GM23248 (cell line): ENCODE results near the gene MARS2. TPM values are rescaled to one million over a fixed set of nuclear protein-coding genes. Genes with fewer than 3 reads are reported as not detected.

Experiments
- DNase-seq: peaks from one replicate; pipeline ENCODE4 v3.0.0-alpha.2; 2015
- H2AFZ ChIP-seq: fragments of 200-600 bp; sonication (generic); 2 replicates; pipeline ENCODE4 v1.6.1; 2016; ENCODE audit warnings: antibody characterized with exemption
- H3F3A ChIP-seq: fragments of 200-600 bp; sonication (generic); 2 replicates; pipeline ENCODE4 v1.6.1; 2016; ENCODE audit warnings: mild to moderate bottlenecking, antibody characterized with exemption, mixed run types; ENCODE audit not compliant: insufficient read depth
- H3K27ac ChIP-seq: fragments of 200-600 bp; sonication (generic); 2 replicates; pipeline ENCODE4 v1.5.1; 2016; ENCODE audit warnings: mild to moderate bottlenecking
- H3K27me3 ChIP-seq: fragments of 200-600 bp; sonication (generic); replicated peaks from 2 replicates; pipeline ENCODE4 v1.6.1; 2016; ENCODE audit warnings: mild to moderate bottlenecking; ENCODE audit not compliant: insufficient read depth
- H3K36me3 ChIP-seq: fragments of 200-600 bp; sonication (generic); 2 replicates; pipeline ENCODE4 v1.6.1; 2016; ENCODE audit warnings: low read depth, mild to moderate bottlenecking
- H3K4me1 ChIP-seq: fragments of 200-600 bp; sonication (generic); 2 replicates; pipeline ENCODE4 v1.6.1; 2016; ENCODE audit warnings: mild to moderate bottlenecking; ENCODE audit not compliant: insufficient read depth
- H3K4me2 ChIP-seq: fragments of 200-600 bp; sonication (generic); one replicate; pipeline ENCODE4 v1.6.1; 2016; ENCODE audit warnings: mild to moderate bottlenecking; ENCODE audit not compliant: unreplicated experiment
- H3K4me3 ChIP-seq: fragments of 200-600 bp; sonication (generic); 2 replicates; pipeline ENCODE4 v1.5.1; 2016; ENCODE audit warnings: mild to moderate bottlenecking
- H3K79me2 ChIP-seq: fragments of 200-600 bp; sonication (generic); 2 replicates; pipeline ENCODE4 v1.6.1; 2016; ENCODE audit warnings: mild to moderate bottlenecking; ENCODE audit not compliant: insufficient read depth
- H3K9ac ChIP-seq: fragments of 200-600 bp; sonication (generic); 2 replicates; pipeline ENCODE4 v1.6.1; 2016; ENCODE audit warnings: mild to moderate bottlenecking
- H3K9me2 ChIP-seq: fragments of 200-600 bp; sonication (generic); 2 replicates; pipeline ENCODE4 v1.6.1; 2016; ENCODE audit warnings: mixed run types, mild to moderate bottlenecking, moderate library complexity; ENCODE audit not compliant: insufficient read depth
- H3K9me3 ChIP-seq: fragments of 200-600 bp; sonication (generic); one replicate; pipeline ENCODE4 v1.6.1; 2017; ENCODE audit warnings: low read depth
- H4K20me1 ChIP-seq: fragments of 200-600 bp; sonication (generic); 2 replicates; pipeline ENCODE4 v1.6.0; 2016; ENCODE audit not compliant: insufficient read depth
- EZH2 ChIP-seq: fragments of 200-600 bp; sonication (generic); IDR thresholded peaks from 2 replicates; pipeline ENCODE4 v1.6.1; 2018; ENCODE audit warnings: antibody characterized with exemption, mild to moderate bottlenecking; ENCODE audit not compliant: insufficient read depth, poor library complexity, severe bottlenecking
- EZH2phosphoT487 ChIP-seq: fragments of 200-600 bp; sonication (generic); IDR thresholded peaks from 2 replicates; pipeline ENCODE4 v1.6.1; 2018; ENCODE audit warnings: antibody characterized with exemption, moderate library complexity, mild to moderate bottlenecking, low read depth; ENCODE audit not compliant: insufficient read depth
- WGBS, 2 experiments: methylation state at CpG; one replicate each; pipeline ENCODE4 v1.1.6; 2015 to 2017; ENCODE audit warnings: low lambda C conversion rate in 2 of 2, low coverage in 1 of 2; ENCODE audit errors: missing lambda C conversion rate in 2 of 2; 5-methylcytosine and 5-hydroxymethylcytosine counted together
- in situ Hi-C: fragments of 300-500 bp; cut with MboI; formaldehyde crosslinking; loops from 2 replicates; pipeline ENCODE4 v1.15.0; 2020
- polyA plus RNA-seq: library from polyadenylated mRNA; unstranded; fragments of >200 nt; fragmentation: Nextera tagmentation; extraction: Ambion mirVana; gene quantifications from 2 replicates; pipeline ENCODE4 v1.2.1, GENCODE V29; 2016
- total RNA-seq: library from RNA; depleted of rRNA; stranded (reverse); fragments of >200 nt; shearing (Covaris generic); gene quantifications from 2 replicates; pipeline ENCODE4 v1.2.3, GENCODE V29; 2014

Gene MARS2
- total and polyA plus RNA-seq, 2 experiments from 2014 or later, result 3.3 to 4.0 TPM

DNA sequence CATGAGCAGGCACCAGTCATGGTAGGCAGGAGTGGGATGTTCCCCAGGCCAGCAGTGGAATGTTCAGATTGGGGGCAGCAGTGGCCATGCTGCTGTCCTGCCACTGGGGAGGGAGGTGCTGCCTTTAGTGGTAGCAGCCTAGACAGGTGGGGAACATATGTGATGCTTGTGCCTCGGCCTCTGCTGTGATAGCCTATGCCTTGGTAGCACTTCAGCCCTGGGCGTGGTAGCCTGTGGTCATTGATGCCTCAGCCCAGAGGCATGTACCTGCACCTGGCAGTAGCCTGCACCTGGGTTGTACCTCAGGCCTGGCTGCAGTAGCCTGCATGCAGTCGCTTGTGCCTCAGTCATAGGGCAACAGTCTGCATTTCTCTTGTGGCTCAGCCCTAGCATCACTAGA, 36.9 kb upstream of the MARS2 start:
- H2AFZ ChIP-seq, result no peak overlapping the region
- H3K4me3 ChIP-seq, result no peak overlapping the region
- H3K36me3 ChIP-seq, result no peaks in the 10 kb centered on the region
- H3K79me2 ChIP-seq, result no peaks in the 10 kb centered on the region
- peaks cover 4% of the 10 kb centered on the region for H3K4me1 ChIP-seq
- no peak for TF ChIP-seq EZH2
- no peak overlapping the region for H3K9ac ChIP-seq
- DNase-seq, result no peak
- whole genome bisulfite sequencing, 2 experiments, result 100% methylated on average over 2 to 3 of the region's 3 CpGs
- H3F3A ChIP-seq, result no peaks in the 10 kb centered on the region; the same call in 1 of the 2 replicates
- no peak overlapping the region for H3K4me2 ChIP-seq
- H4K20me1 ChIP-seq, result no peaks in the 10 kb centered on the region
- H3K9me3 ChIP-seq, result no peaks in the 10 kb centered on the region
- in situ Hi-C loops, result no loop called here
- H3K27ac ChIP-seq, result no peak overlapping the region
- no peaks in the 10 kb centered on the region for H3K9me2 ChIP-seq
- H3K27me3 ChIP-seq, result no peaks in the 10 kb centered on the region

DNA sequence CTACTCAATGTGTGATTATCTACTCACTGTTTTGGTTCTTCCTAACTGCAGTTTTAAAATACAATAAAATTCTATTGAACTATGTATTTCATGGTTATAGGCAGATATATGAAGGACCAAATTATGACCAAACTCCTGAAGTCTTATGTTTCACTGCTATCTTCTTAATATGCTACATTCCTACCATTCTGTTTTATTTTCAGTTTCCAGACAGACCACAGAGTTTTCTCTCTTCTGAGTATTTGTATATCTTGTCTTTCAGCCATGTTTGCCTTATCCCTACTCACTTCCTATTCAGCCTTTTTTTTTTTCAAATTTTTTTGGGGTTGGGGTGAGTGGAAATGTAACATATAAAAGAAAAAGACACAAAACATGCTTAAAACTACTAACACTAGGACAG, 36.1 kb upstream of the MARS2 start:
- no peak for DNase-seq
- H3K4me1 ChIP-seq, result peaks cover 12% of the 10 kb centered on the region
- H3K9ac ChIP-seq, result no peak overlapping the region
- no peaks in the 10 kb centered on the region for H3K36me3 ChIP-seq
- H4K20me1 ChIP-seq, result no peaks in the 10 kb centered on the region
- in situ Hi-C loops, result no loop called here
- no peaks in the 10 kb centered on the region for H3K79me2 ChIP-seq
- H3K27ac ChIP-seq, result no peak overlapping the region
- no peak overlapping the region for H3K4me3 ChIP-seq
- no peak for TF ChIP-seq EZH2
- no peak for TF ChIP-seq EZH2phosphoT487
- no peak overlapping the region for H2AFZ ChIP-seq
- H3F3A ChIP-seq, result no peaks in the 10 kb centered on the region; the same call in 1 of the 2 replicates
- H3K27me3 ChIP-seq, result no peaks in the 10 kb centered on the region
- H3K4me2 ChIP-seq, result no peak overlapping the region
- no peaks in the 10 kb centered on the region for H3K9me3 ChIP-seq
- H3K9me2 ChIP-seq, result no peaks in the 10 kb centered on the region

DNA sequence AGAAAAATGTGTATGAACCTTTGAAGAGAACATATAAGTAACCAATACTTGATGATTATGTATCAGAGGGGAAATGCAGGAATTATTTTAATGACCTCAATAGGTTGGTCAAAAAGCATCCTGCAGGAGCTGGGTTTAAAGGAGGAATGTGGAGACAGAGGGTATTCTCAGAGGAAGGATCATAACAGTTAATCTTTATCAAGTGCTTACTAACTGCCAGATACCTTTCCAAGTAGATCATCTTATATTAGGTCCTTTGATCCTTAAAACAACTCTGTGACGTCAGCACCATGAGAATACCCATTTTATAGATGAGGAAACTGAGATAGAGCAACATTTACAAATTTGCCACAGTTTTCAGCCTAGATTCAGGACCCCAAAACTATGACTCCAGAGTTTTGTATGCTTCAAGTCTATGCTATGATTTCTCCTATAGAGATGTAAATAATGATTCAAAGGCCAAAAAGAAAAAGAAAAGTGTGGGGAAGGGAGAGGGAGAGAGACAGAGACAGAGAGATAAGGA, 32.7 kb upstream of the MARS2 start:
- Histone ChIP-seq H3K4me3 (no peak overlapping the region), H3K27ac (no peak overlapping the region), H3K79me2 (no peaks in the 10 kb centered on the region), H3K27me3 (no peaks in the 10 kb centered on the region), H3K9me3 (no peaks in the 10 kb centered on the region), H3K9ac (no peak overlapping the region), H3F3A (peaks cover 4% of the 10 kb centered on the region), H3K36me3 (no peaks in the 10 kb centered on the region), H3K9me2 (no peaks in the 10 kb centered on the region), H2AFZ (peak overlapping the region; percentile 75; the same call in 1 of the 2 replicates), H3K4me1 (peaks cover 27% of the 10 kb centered on the region), H4K20me1 (no peaks in the 10 kb centered on the region), H3K4me2 (no peak overlapping the region)
- WGBS, 2 experiments, result 0 to 14% methylated on average over 1 of the region's 1 CpG
- no peak for DNase-seq
- in situ Hi-C loops, result no loop called here
- no peak for TF ChIP-seq EZH2phosphoT487
- no peak for TF ChIP-seq EZH2

DNA sequence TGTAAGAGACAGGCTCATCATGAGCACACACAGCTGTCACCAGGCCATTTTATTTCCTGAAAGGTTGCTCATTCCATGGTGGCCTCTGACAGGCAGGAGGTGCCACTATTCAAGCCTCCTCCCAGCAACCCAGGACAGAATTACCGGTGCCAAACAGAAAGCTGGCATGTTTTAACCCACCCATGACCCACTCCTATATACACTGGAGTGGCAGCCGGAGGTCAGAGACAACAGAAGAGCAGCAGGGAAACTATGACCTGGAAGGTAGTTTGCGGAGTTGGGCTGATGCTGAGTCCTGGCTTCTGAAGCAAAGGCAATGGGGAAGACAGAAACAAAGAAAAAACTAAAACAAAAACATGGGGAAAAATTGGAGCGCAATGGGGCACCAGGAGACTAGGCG, 32.1 kb upstream of the MARS2 start:
- Histone ChIP-seq H3K4me2 (peak overlapping the region; percentile 97), H3K9me3 (no peaks in the 10 kb centered on the region), H3K27ac (0 out of 2 replicates have a peak overlapping the region, but pooled peaks have one; percentile 8), H2AFZ (peak overlapping the region; percentile 75), H3K27me3 (no peaks in the 10 kb centered on the region), H3F3A (peaks cover 4% of the 10 kb centered on the region), H3K79me2 (no peaks in the 10 kb centered on the region), H3K4me1 (peaks cover 30% of the 10 kb centered on the region), H4K20me1 (no peaks in the 10 kb centered on the region), H3K36me3 (no peaks in the 10 kb centered on the region), H3K9ac (peak overlapping the region; percentile 96), H3K4me3 (peak overlapping the region; percentile 50), H3K9me2 (no peaks in the 10 kb centered on the region)
- in situ Hi-C loops, result no loop called here
- no peak for TF ChIP-seq EZH2phosphoT487
- TF ChIP-seq EZH2, result no peak
- whole genome bisulfite sequencing, 2 experiments, result 19 to 20% methylated on average over 5 of the region's 5 CpGs
- DNase-seq, result no peak

DNA sequence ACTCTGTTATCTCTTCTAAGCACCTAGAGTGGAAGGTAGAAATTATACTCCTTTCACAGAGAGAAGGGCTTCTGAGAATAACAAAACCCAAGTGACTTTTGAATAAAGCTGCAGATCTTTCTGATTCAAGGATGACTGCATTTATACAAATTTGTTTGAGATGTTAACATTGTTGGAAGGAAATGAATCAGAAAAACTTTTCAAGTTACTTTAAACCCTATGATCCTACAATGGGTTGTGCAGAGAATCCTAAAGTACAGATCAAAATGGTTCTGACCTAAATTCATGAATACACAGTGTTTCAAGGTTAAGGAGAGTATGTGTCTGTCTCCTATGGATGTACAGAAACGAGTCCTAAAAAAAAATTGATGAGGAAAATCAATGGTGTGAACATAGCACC, 31.6 kb upstream of the MARS2 start:
- peak overlapping the region; percentile 50 for H3K4me3 ChIP-seq
- peak overlapping the region; percentile 75 for H2AFZ ChIP-seq
- H3F3A ChIP-seq, result peaks cover 4% of the 10 kb centered on the region
- H3K9ac ChIP-seq, result peak overlapping the region; percentile 96
- H3K79me2 ChIP-seq, result no peaks in the 10 kb centered on the region
- in situ Hi-C loops, result no loop called here
- H3K4me1 ChIP-seq, result peaks cover 30% of the 10 kb centered on the region
- no peaks in the 10 kb centered on the region for H3K9me2 ChIP-seq
- no peaks in the 10 kb centered on the region for H3K36me3 ChIP-seq
- peak; percentile 18 for DNase-seq
- no peak for TF ChIP-seq EZH2
- TF ChIP-seq EZH2phosphoT487, result no peak
- WGBS, 2 experiments, result 3 to 4% methylated on average over 1 of the region's 1 CpG
- H3K27ac ChIP-seq, result 0 out of 2 replicates have a peak overlapping the region, but pooled peaks have one; percentile 8
- H3K27me3 ChIP-seq, result no peaks in the 10 kb centered on the region
- H3K4me2 ChIP-seq, result peak overlapping the region; percentile 97
- H3K9me3 ChIP-seq, result no peaks in the 10 kb centered on the region
- no peaks in the 10 kb centered on the region for H4K20me1 ChIP-seq
